ENCODE data around the gene CRY1.
A peak's percentile ranks its signal among the peaks of the same experiment; 100 is the strongest.

Gene CRY1

GRCh38 chr12:106956048-106956578 lies 137.2 kb downstream of the CRY1 start:
- DNase-seq = no peak

- peak; percentile 46 to 94 for DNase-seq
These were observed 137.8 kb downstream of the CRY1 start, which contains the start of gene TMEM263 for GRCh38 chr12:106955377-106956047. Gene TMEM263 (plus strand): TSS chr12:106955907. CDS start chr12:106967117, 11,210 bp downstream.

- DNase-seq = no peak
These were observed 138.6 kb downstream of the CRY1 start for GRCh38 chr12:106954462-106955376.

- no peak for DNase-seq
These were observed 139.7 kb downstream of the CRY1 start for GRCh38 chr12:106953352-106954250.

GRCh38 chr12:106950591-106950990 lies 142.8 kb downstream of the CRY1 start:
- DNase-seq = no peak

GRCh38 chr12:106947461-106947860 lies 145.9 kb downstream of the CRY1 start:
- no peak for DNase-seq

GRCh38 chr12:106945261-106945851 lies 148.0 kb downstream of the CRY1 start:
- DNase-seq = no peak

GRCh38 chr12:106942775-106943174 lies 150.6 kb downstream of the CRY1 start:
- no peak for DNase-seq

GRCh38 chr12:106941481-106942156 lies 151.7 kb downstream of the CRY1 start:
- no peak for DNase-seq
